K562 (cell line): Measurements from ENCODE around the gene NPTX2. TPM values are rescaled to one million over a fixed set of nuclear protein-coding genes. Genes with fewer than 3 reads are reported as not detected.

Experiments used
- NR4A1 ChIP-seq, 2 experiments: fragments of 250-450 bp in 1 of 2; fragments of 450-650 bp in 1 of 2; sonication (Bioruptor Pico) in 1 of 2; IDR thresholded peaks; 2 replicates each; pipeline versions ENCODE4 v1.4.0 to v1.6.1; 2016 to 2020; ENCODE audit warnings: mild to moderate bottlenecking in 2 of 2, missing compliant biosample characterization in 1 of 2, missing genetic modification characterization in 1 of 2, moderate library complexity in 1 of 2
- PCBP1 ChIP-seq: fragments of 200-400 bp; formaldehyde crosslinking; IDR thresholded peaks from 2 replicates; pipeline ENCODE4 v1.6.1; 2018; ENCODE audit warnings: mild to moderate bottlenecking, low read depth, low read length; ENCODE audit not compliant: poor library complexity, severe bottlenecking
- ZFP36 ChIP-seq: fragments of 150-350 bp; IDR thresholded peaks from 2 replicates; pipeline ENCODE4 v1.6.1; 2018; ENCODE audit warnings: low read length, low read depth; ENCODE audit not compliant: partially characterized antibody
- ZFPM2 ChIP-seq: fragments of 250-450 bp; sonication (Bioruptor Pico); IDR thresholded peaks from 2 replicates; pipeline ENCODE4 v1.5.1; 2022; ENCODE audit warnings: mild to moderate bottlenecking
- ZNF165 ChIP-seq: fragments of 250-450 bp; sonication (Bioruptor Pico); IDR thresholded peaks from 2 replicates; pipeline ENCODE4 v1.4.0; 2020; ENCODE audit warnings: borderline replicate concordance
- polyA plus RNA-seq, 8 experiments: library from polyadenylated mRNA; depleted of rRNA in 4 of 8; stranded (reverse) in 5 of 8; unstranded in 3 of 8; fragments of >200 nt; fragmentation: Nextera tagmentation in 2 of 8; fragmentation: Illumina TruSeq in 1 of 8; extraction: Ambion mirVana in 2 of 8; extraction: Trizol in 1 of 8; gene quantifications; 2 replicates each; pipeline versions ENCODE4 v1.2.1 to v1.2.3, GENCODE V29; 2011 to 2014; ENCODE audit warnings: inconsistent platforms in 1 of 8, missing spikeins in 1 of 8
- total RNA-seq, 7 experiments: library from RNA; depleted of rRNA in 6 of 7; stranded (reverse); fragments of >200 nt in 6 of 7; fragmentation: Illumina TruSeq in 2 of 7; extraction: Trizol in 2 of 7; gene quantifications; 2 replicates each; pipeline versions ENCODE4 v1.2.1 to v1.2.3, GENCODE V29; 2011 to 2021; ENCODE audit warnings: low replicate concordance in 1 of 7
- TF ChIP-seq, protein P1 (sequence below): sonication (generic); formaldehyde crosslinking; IDR thresholded peaks from 2 replicates; pipeline ENCODE4 v1.8.1; 2023; ENCODE audit warnings: mild to moderate bottlenecking, missing genetic modification reagents
- TF ChIP-seq, protein P2 (sequence below): fragments of 250-450 bp; sonication (Bioruptor Pico); IDR thresholded peaks from 2 replicates; pipeline ENCODE4 v1.4.0; 2020

Gene NPTX2
- total and polyA plus RNA-seq, 9 of the 15 experiments (the other 6 are each of a cell fraction or from before 2014, with no cell fraction given), result 0.07 TPM; not detected in 8

DNA sequence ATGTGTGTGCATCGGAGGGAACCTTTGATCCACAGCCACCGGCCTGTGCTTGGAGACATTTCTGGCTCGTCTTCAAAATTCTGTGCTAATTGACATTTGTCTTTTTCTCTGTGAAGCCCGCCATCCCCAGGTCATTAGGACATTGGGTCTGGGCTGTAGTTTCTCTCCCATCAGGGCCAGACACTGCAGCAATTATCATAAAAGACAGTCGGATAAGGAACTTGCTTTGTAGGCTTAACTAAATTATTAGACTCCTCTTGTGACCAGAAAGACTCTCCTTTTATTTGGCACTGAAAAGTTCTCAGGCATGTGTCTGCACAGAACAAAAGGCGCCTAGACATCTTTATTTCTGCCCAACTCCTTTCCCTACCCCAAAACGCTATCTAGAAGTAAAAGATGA is 49.1 kb upstream of the NPTX2 start (continued):
- TF ChIP-seq ZFP36 (no peak), ZFPM2 (CRISPR knock-in tag) (no peak), PCBP1 (no peak), ZNF165 (CRISPR knock-in tag) (no peak), NR4A1 (CRISPR knock-in tag; IDR thresholded peaks at IDR 0.05) (no peak), NR4A1 (tag; IDR thresholded peaks at IDR 0.05) (no peak)
- TF ChIP-seq, protein P1, sequence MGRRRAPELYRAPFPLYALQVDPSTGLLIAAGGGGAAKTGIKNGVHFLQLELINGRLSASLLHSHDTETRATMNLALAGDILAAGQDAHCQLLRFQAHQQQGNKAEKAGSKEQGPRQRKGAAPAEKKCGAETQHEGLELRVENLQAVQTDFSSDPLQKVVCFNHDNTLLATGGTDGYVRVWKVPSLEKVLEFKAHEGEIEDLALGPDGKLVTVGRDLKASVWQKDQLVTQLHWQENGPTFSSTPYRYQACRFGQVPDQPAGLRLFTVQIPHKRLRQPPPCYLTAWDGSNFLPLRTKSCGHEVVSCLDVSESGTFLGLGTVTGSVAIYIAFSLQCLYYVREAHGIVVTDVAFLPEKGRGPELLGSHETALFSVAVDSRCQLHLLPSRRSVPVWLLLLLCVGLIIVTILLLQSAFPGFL (CRISPR knock-in tag), result no peak
- TF ChIP-seq, protein P2, sequence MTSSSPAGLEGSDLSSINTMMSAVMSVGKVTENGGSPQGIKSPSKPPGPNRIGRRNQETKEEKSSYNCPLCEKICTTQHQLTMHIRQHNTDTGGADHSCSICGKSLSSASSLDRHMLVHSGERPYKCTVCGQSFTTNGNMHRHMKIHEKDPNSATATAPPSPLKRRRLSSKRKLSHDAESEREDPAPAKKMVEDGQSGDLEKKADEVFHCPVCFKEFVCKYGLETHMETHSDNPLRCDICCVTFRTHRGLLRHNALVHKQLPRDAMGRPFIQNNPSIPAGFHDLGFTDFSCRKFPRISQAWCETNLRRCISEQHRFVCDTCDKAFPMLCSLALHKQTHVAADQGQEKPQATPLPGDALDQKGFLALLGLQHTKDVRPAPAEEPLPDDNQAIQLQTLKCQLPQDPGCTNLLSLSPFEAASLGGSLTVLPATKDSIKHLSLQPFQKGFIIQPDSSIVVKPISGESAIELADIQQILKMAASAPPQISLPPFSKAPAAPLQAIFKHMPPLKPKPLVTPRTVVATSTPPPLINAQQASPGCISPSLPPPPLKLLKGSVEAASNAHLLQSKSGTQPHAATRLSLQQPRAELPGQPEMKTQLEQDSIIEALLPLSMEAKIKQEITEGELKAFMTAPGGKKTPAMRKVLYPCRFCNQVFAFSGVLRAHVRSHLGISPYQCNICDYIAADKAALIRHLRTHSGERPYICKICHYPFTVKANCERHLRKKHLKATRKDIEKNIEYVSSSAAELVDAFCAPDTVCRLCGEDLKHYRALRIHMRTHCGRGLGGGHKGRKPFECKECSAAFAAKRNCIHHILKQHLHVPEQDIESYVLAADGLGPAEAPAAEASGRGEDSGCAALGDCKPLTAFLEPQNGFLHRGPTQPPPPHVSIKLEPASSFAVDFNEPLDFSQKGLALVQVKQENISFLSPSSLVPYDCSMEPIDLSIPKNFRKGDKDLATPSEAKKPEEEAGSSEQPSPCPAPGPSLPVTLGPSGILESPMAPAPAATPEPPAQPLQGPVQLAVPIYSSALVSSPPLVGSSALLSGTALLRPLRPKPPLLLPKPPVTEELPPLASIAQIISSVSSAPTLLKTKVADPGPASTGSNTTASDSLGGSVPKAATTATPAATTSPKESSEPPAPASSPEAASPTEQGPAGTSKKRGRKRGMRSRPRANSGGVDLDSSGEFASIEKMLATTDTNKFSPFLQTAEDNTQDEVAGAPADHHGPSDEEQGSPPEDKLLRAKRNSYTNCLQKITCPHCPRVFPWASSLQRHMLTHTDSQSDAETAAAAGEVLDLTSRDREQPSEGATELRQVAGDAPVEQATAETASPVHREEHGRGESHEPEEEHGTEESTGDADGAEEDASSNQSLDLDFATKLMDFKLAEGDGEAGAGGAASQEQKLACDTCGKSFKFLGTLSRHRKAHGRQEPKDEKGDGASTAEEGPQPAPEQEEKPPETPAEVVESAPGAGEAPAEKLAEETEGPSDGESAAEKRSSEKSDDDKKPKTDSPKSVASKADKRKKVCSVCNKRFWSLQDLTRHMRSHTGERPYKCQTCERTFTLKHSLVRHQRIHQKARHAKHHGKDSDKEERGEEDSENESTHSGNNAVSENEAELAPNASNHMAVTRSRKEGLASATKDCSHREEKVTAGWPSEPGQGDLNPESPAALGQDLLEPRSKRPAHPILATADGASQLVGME (CRISPR knock-in tag), result no peak
